HT-29 (cell line): Measurements from ENCODE around the gene NRDE2. TPM values are rescaled to one million over a fixed set of nuclear protein-coding genes. Genes with fewer than 3 reads are reported as not detected.

Source experiments
- DNase-seq: peaks from one replicate; pipeline ENCODE4 v3.0.0-alpha.2; 2015; ENCODE audit warnings: low spot score
- total RNA-seq: library from RNA; depleted of rRNA; stranded (reverse); fragments of >200 nt; shearing (Covaris generic); gene quantifications from 2 replicates; pipeline ENCODE4 v1.2.3, GENCODE V29; 2014; rRNA removed

Gene NRDE2
- 7.0 and 10.1 TPM in 2 replicates for total RNA-seq

- peak; percentile 95 for DNase-seq
Measured at GRCh38 chr14:90331497-90332270, at the start of gene NRDE2. Gene NRDE2 (minus strand): TSS chr14:90331941. CDS start chr14:90331904, 37 bp downstream.

GRCh38 chr14:90381011-90381786 is 49.5 kb upstream of the NRDE2 start:
- DNase-seq, result no peak

GRCh38 chr14:90379106-90379505 is 47.4 kb upstream of the NRDE2 start:
- DNase-seq, result no peak

- DNase-seq, result no peak
Measured at GRCh38 chr14:90378249-90378648, 46.5 kb upstream of the NRDE2 start.

- DNase-seq, result no peak
Measured at GRCh38 chr14:90375934-90376333, 44.2 kb upstream of the NRDE2 start.

GRCh38 chr14:90374813-90375212 is 43.1 kb upstream of the NRDE2 start:
- DNase-seq, result no peak

GRCh38 chr14:90373887-90374286 is 42.1 kb upstream of the NRDE2 start:
- peak; percentile 27 for DNase-seq

GRCh38 chr14:90368946-90369721 is 37.4 kb upstream of the NRDE2 start:
- peak; percentile 52 for DNase-seq

- DNase-seq, result no peak
Measured at GRCh38 chr14:90362558-90362896, 30.8 kb upstream of the NRDE2 start.

- DNase-seq, result no peak
Measured at GRCh38 chr14:90361865-90362557, 30.3 kb upstream of the NRDE2 start.

- no peak for DNase-seq
Measured at GRCh38 chr14:90358359-90358758, 26.6 kb upstream of the NRDE2 start.

- DNase-seq, result no peak
Measured at GRCh38 chr14:90356925-90357324, 25.2 kb upstream of the NRDE2 start.

- no peak for DNase-seq
Measured at GRCh38 chr14:90355540-90356518, 24.1 kb upstream of the NRDE2 start.

- DNase-seq, result no peak
Measured at GRCh38 chr14:90354551-90355298, 23.0 kb upstream of the NRDE2 start.

- no peak for DNase-seq
Measured at GRCh38 chr14:90349739-90350138, 18.0 kb upstream of the NRDE2 start.

GRCh38 chr14:90348270-90348669 is 16.5 kb upstream of the NRDE2 start:
- no peak for DNase-seq

GRCh38 chr14:90345239-90345557 is 13.5 kb upstream of the NRDE2 start:
- no peak for DNase-seq

- DNase-seq, result no peak
Measured at GRCh38 chr14:90344331-90345238, 12.8 kb upstream of the NRDE2 start.

GRCh38 chr14:90342327-90342726 is 10.6 kb upstream of the NRDE2 start:
- no peak for DNase-seq
